ENCODE data around the gene EML5.

DNA sequence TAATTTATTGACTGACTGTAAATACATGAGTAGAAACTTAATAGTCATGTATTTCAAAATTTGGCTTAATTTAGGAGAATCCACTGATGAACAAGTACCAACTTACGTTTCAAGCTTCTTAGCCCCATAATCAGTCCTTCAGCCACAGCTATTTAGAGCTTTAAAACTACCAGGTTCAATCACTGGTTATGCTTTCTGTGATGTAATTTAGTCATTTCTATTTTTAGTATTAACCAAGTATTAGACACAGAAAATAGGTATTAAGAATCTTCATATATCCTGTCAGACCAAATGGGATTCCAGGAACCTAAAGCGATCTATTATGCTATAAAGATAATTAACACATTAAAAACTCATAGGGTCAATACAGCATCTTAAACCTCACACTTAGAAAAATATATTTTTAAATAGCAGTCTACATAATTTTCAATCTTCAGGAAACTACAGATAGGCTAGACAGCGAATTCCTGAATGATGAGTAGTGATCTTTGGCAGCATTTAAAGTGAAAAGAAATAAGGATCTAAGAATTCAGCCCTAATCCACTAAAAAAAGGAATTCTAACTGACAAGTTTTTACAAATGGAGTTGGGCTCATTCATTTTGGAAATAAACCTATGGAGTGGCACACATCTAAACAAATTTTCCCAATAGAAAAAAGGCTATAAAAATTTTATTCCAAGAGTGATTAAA is 178.4 kb downstream of the EML5 start:
- TF ChIP-seq POLR2AphosphoS5 (IDR thresholded peaks at IDR 0.05; ENCODE audit: low read depth) (no peak), EZH2 (IDR thresholded peaks at IDR 0.05; ENCODE audit: low read depth, unreplicated experiment) (no peak), JUNB (IDR thresholded peaks at IDR 0.05; ENCODE audit: unreplicated experiment) (no peak), EZH2phosphoT487 (IDR thresholded peaks at IDR 0.05; ENCODE audit: unreplicated experiment) (no peak)
- TF ChIP-seq, protein P1, sequence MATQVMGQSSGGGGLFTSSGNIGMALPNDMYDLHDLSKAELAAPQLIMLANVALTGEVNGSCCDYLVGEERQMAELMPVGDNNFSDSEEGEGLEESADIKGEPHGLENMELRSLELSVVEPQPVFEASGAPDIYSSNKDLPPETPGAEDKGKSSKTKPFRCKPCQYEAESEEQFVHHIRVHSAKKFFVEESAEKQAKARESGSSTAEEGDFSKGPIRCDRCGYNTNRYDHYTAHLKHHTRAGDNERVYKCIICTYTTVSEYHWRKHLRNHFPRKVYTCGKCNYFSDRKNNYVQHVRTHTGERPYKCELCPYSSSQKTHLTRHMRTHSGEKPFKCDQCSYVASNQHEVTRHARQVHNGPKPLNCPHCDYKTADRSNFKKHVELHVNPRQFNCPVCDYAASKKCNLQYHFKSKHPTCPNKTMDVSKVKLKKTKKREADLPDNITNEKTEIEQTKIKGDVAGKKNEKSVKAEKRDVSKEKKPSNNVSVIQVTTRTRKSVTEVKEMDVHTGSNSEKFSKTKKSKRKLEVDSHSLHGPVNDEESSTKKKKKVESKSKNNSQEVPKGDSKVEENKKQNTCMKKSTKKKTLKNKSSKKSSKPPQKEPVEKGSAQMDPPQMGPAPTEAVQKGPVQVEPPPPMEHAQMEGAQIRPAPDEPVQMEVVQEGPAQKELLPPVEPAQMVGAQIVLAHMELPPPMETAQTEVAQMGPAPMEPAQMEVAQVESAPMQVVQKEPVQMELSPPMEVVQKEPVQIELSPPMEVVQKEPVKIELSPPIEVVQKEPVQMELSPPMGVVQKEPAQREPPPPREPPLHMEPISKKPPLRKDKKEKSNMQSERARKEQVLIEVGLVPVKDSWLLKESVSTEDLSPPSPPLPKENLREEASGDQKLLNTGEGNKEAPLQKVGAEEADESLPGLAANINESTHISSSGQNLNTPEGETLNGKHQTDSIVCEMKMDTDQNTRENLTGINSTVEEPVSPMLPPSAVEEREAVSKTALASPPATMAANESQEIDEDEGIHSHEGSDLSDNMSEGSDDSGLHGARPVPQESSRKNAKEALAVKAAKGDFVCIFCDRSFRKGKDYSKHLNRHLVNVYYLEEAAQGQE (IDR thresholded peaks at IDR 0.05; ENCODE audit: unreplicated experiment) = no peak
- TF ChIP-seq, protein P2, sequence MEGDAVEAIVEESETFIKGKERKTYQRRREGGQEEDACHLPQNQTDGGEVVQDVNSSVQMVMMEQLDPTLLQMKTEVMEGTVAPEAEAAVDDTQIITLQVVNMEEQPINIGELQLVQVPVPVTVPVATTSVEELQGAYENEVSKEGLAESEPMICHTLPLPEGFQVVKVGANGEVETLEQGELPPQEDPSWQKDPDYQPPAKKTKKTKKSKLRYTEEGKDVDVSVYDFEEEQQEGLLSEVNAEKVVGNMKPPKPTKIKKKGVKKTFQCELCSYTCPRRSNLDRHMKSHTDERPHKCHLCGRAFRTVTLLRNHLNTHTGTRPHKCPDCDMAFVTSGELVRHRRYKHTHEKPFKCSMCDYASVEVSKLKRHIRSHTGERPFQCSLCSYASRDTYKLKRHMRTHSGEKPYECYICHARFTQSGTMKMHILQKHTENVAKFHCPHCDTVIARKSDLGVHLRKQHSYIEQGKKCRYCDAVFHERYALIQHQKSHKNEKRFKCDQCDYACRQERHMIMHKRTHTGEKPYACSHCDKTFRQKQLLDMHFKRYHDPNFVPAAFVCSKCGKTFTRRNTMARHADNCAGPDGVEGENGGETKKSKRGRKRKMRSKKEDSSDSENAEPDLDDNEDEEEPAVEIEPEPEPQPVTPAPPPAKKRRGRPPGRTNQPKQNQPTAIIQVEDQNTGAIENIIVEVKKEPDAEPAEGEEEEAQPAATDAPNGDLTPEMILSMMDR (conservative IDR thresholded peaks at IDR 0.05; ENCODE audit: low read depth in 2 of 2) = no peak

Data from GM23338 (cell line).